Hematopoietic multipotent progenitor cell treated with erythropoietin and hydrocortisone succinate and interleukin-3 and kit ligand, for 4 days (in vitro differentiated cells): Measurements from ENCODE around the gene GLIS2.
A peak's percentile ranks its signal among the peaks of the same experiment; 100 is the strongest.
"Not testable (repeated sequence)": the region's sequence is repeated elsewhere in the genome, so short reads cannot be mapped to it uniquely, and the experiment has no call there.

Source experiments
- DNase-seq: peaks from one replicate; pipeline ENCODE4 v3.0.0-alpha.2; 2015

GLIS2 gene

DNA sequence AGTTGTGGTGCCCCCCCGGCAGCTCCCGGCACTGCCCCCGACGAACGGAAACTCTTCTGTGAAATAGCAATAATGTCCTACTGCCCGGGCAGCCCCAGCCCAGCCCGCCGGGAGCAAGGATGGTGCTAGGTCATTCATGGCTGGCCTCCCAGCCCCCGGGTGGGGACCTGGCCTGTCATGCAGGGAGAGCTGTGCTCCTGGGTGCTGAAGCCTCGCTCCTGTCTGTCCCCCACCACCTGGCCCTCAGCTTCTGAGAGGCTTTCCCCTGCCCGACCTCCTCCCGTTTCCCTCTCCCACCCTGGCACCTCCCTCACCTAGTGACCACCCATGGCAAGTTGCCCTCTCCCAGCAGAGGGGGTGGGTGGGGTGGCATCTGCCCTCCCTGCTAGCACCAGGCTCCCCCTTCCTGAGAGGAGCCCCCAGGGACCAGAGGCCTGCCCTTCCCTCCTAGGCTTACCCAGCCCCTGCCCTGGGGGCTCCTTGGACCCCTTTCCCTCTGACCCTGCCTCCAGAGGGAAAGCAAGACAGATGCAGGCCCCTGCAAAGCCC is 21.7 kb downstream of the GLIS2 start:
- DNase-seq, result no peak

DNA sequence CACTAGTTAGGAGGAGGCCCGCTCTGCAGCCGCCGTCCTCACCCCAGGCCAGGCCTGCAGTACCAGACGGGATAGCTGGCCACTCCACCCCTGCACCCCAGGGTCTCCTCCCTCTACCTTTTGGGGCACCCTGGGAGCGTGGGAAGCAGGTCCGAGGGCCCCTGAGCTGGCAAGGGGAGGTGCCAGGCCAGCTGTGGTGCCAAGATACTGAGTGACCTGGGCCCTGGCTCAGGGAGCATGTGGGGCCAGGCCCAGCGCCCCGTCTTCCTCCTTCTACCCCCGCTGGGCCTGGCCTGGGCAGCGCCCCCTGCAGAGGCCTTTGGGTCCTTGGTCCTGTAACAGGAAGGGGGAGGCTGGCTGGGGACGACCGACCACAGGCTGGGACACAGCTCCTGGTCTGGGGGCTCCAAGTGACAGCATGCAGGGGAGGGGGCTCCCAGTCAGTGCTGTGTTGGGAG is 22.3 kb downstream of the GLIS2 start:
- no peak for DNase-seq

DNA sequence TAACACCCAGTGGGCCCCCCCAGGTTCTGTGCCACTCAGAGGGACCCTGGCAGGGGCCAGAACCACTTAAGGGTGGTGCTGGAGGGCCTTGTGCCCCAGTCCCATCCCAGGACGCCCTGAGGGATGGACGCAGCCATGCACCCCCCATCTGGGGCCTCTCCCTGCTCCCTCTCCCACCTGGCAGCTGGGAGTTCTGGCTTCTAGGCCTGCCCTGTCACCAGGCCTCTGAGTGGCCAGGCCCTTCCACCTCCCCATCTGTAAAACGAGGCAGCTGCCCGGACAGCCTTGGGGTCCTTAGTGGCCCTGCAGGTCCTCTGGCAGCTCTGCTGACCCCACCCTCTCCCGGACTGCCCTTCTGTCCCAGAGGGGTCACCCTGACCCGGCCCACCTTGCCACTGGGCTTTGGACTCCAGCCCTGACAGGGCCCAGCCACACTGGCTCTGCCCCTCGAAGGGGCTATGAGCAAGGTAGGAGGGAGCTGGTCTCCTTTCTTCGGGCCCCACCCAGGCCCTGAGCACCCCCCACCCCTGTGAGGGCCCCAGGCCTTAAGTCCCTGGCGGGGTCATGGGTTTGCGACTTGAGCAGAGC is 22.9 kb downstream of the GLIS2 start:
- DNase-seq, result no peak

DNA sequence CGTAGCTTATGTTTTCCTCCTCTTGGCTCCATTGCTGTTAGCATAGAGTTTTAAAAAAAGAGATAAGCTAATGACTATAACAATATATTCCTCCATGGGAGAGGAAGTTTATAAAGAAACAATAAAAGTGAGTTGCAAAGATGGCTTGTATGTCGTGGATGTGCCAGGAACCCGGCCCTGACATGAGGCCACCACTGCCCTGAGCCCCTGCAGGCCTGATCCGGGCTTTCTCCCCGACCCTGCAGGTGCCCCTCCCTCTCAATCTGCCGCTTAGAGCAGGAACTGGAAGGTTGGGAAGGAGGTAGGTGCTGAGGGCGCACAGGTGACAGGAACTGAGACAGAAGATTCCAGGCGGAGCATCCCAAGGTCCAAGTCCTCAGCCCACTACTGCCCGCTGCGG is 23.6 kb downstream of the GLIS2 start:
- DNase-seq, result no peak

DNA sequence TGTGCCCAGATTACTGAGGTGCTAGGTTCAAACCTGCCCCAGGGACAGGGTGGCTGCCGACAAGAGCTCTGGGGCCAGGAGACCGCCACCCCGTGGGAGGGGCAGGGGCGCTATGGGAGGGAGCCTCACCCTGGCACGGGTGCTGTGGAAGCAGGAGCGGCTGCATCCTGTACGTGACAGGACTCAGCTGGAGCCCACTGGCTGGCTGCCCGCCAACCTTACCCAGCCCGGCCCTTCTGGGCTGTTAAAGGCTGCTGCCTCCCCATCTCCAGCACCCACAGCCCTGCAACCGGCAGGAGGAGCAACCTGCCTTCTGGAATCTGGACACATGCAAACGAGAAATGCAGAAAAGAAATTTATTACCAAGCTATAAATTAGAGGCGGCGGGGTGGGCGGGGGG is 24.0 kb downstream of the GLIS2 start:
- DNase-seq, result peak; percentile 70

DNA sequence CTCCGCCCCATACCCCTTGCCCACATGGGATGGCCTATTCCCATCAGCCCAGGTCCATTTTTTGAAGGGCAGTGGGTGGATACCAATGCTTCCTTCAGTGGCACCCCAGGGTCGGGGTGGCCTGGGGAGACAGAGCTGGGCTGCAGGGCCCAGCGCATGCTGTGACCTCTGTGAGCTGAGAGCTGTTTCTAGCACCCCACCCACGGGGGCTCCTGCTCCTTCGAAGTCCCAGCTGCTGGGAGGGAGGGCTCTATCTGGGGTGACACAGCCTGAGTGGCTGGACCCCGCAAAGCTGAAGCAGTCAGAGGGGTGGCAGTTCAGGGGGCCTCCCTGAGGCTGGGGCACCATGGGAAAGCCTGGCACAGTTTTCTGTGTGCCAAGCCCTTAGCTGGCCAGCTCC is 24.6 kb downstream of the GLIS2 start:
- DNase-seq, result no peak

DNA sequence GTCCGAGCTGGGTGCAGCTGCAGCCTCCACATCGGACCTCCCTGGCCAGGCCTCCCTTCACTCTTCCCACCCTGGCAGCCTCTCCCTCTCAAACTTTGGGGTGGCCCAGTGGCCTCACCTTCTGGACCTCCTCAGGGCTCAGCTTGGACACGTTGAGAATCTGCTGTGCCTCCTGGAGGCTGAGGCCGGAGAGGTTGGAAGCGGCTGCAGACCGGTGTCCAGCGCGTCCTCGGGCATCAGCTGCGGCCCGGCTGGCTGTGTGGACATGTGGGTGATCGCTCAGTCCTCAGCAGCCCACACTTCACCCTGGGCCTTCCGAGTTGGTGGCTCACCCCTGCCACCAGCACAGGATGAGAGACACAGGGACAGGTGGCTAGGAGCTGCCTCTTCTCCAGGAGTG is 25.4 kb downstream of the GLIS2 start:
- DNase-seq, result no peak

DNA sequence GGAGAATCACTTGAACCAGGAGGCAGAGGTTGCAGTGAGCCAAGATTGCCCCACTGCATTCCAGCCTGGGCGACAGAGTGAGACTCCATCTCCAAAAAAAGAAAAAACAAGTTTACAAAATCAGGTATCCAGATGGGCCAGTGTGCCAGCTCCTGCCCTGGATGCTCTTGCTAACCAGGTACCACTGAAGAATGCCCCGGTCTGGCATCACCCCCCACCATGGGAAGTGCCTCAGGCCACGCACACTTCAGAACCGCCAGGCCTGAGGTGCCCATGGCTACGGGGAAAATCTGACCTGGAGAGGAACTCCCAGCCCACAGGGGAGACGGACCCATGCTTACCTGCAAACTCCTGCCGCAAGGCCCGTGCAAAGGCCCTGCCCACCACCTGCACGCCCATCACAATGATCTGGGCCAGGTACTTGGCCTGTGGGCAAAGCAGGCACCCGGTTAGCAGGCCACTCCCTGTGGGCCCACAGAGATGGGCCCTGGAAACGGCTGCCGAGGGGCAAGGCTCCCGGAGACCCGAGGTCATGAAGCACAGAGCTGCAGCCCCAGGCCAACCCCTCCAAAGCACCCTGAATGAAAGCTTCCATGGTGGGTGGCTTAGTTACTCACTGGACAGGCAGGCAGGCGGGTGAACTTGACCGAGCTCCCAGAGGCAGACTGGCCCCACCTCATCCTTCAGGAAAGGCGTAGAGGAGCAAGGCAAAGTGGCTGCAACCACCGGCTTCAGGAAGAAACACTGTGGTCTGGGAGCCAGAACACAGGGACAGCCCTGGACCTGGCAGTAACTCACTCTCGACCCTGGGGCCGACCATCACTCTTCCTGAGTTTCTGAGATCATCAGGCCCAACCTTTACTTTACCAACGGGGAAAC is 27.2 kb downstream of the GLIS2 start:
- no peak for DNase-seq

DNA sequence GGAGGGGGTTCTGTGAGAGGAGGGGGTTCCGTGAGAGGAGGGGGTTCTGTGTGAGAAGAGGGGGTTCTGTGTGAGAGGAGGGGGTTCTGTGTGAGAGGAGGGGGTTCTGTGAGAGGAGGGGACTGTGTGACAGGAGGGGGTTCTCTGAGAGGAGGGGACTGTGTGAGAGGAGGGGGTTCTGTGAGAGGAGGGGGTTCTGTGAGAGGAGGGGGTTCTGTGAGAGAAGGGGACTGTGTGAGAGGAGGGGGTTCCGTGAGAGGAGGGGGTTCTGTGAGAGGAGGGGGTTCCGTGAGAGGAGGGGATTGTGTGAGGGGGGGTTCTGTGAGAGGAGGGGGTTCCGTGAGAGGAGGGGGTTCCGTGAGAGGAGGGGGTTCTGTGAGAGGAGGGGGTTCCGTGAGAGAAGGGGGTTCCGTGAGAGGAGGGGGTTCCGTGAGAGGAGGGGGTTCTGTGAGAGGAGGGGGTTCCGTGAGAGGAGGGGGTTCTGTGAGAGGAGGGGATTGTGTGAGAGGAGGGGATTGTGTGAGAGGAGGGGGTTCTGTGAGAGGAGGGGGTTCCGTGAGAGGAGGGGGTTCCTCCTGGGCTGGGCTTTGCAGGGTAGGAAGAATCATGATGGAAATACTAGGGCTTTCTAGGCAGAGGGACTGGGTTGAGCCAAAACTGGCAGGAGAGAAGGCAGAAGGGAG is 28.6 kb downstream of the GLIS2 start:
- not testable (repeated sequence) for DNase-seq

DNA sequence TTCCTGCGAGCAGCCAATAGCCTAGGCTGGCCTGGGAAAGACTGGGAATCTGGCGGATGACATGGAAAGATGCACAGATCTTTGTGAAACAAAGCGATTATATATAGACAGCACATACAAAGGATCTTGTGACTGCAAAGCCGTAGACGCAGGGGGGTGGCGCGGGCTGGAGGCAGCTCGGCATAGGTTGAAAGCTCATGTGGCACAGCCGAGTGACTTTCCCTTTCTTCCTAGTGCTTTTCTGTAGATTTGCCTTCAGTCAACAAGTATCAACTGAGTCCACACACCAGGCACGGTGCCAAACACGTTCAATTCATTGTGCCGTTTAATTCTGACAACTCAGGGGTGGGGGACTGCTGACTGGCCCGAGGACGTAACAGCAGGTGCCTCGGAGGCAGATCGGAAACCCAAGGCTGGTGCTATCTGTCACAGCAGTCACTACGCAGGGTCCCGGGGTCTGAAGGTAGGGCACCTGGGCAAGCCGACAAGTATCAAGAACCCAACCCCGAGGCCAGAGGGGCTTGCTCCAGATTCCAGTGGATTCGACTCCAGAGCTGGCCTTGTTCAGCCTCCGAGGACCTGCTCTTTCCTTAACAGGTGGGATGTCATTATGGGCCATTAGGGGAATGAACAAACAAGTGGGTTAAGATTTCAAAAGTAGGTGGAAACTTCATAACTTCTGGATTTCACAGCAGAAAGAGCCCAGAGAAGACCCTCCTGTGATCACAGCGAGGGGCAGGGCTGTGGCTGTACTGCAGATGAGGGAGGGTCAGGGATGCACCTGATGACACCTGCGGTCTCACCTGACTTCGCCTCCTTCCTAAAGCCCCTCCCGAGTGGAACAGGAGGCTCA is 29.3 kb downstream of the GLIS2 start:
- DNase-seq, result no peak

DNA sequence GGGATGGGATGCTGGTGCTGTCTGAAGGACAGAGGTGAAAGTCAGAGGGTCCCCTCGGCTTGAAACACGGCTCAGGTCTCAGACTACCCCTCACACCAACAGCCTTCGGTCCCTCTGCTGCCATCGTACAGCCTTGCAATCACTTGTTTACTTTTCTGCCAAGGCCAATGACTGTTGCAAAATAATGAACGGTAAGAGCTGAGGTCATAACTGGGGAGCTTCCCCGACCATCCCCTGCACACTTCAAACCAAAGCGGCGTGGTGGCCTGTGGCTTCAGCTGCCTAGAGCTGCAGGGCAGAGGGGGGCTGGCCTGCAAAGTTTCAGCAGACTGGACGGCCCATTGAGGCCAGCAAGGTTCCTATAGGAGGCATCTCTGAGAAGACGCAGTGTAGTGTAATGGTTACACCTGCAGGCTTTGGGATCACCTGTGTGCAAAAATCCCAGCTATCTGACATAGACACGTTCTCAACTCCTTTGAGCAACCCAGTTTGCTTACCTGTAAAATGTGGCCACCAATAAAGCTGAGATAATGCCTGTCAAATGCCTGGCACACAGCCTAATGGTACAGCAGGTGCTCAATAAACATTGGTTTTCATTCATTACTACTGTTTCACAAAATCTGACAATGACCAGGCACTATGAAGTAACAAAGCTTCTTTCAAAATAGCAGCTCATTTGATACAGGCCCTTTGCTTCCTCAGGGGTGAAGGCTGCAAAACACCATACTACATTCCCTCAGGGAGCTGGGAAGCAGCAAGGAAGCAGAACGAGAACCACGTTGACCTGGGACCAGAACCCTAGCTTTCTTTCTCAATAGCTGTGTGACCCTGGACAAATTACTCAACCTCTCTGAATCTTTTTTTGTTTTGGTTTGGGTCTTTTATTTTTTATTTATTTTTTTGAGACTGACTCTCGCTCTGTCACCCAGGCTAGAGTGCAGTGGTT is 30.2 kb downstream of the GLIS2 start:
- DNase-seq, result peak; percentile 67

DNA sequence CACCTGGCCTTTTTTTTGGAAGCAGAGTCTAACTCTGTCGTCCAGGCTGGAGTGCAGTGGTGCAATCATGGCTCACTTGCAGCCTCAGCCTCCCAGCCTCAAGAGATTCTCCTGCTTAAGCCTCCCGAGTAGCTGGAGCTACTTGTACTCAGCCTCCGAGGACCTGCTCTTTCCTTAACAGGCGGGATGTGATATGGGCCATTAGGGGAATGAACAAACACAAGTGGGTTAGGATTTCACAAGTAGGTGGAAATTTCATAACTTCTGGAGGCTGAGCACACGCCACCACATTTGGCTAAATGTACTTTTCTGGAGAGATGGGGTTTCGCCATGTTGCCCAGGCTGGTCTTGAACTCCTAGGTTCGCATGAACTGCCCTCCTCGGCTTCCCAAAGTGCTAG is 31.1 kb downstream of the GLIS2 start:
- DNase-seq, result peak; percentile 70

DNA sequence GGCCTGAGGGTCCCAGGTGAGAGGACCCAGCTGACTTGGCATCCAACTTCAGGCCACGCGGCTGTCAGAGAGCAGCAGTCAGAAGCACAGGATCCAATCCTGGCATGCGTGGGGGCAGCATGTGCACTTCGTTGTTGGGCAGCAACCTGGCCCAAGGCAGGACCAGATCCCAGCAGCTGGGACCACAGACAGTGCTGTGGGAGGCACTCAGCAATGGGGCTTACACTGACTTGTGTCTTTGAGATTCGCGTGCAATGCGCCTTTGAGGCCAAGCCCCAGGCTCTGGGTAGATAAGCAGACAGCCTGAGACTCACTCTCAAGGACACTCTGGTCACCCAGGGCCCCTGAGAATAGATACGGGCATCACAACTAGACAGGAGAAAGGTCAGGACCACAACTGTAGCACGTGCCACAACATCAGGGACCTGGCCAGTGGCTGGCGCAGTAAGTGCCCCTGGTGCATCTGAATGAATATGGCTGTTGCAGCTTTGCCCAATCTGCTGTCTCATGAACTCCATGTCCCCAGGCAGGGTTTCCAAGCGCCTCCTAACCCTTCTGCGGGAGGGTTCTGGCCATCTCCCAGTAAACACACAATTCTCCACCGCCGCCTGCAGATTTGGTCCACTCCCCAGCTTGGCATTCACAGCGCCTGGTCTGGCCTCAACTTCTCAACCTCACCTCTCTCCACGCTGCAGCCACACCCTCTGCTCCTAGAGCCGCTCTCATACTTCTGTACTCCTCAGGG is 32.1 kb downstream of the GLIS2 start:
- peak; percentile 81 for DNase-seq

DNA sequence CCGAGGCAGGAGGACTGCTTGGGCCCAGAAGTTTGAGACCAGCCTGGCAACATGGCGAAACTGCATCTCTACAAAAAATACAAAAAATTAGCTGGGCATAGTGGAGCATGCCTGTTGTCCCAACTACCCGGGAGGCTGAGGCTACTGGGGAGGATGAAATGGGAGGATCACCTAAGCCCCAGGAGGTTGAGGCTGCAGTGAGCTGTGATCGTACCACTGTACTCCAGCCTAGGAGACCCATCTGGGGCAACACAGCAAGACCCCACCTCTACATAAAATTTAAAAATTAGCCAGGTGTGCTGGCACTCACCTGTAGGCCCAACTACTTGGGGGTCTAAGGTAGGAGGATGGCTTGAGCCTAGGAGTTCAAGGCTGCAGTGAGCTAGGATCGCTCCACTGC is 33.5 kb downstream of the GLIS2 start:
- no peak for DNase-seq

DNA sequence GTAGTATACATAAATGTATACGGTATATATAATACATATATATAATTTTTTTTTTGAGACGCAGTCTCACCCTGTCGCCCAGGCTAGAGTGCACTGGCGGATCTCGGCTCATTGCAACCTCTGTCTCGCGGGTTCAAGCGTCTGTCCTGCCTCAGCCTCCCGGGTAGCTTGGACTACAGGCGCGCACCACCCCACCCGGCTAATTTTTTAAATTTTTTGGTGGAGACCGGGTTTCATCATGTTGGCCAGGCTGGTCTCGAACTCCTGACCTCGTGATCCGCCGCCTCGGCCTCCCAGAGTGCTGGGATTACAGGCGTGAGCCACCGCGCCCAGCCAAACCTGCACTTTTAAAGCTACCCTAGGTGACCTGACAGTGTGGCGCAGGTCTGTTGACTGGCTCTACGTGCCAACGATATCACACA is 34.5 kb downstream of the GLIS2 start:
- DNase-seq, result no peak

DNA sequence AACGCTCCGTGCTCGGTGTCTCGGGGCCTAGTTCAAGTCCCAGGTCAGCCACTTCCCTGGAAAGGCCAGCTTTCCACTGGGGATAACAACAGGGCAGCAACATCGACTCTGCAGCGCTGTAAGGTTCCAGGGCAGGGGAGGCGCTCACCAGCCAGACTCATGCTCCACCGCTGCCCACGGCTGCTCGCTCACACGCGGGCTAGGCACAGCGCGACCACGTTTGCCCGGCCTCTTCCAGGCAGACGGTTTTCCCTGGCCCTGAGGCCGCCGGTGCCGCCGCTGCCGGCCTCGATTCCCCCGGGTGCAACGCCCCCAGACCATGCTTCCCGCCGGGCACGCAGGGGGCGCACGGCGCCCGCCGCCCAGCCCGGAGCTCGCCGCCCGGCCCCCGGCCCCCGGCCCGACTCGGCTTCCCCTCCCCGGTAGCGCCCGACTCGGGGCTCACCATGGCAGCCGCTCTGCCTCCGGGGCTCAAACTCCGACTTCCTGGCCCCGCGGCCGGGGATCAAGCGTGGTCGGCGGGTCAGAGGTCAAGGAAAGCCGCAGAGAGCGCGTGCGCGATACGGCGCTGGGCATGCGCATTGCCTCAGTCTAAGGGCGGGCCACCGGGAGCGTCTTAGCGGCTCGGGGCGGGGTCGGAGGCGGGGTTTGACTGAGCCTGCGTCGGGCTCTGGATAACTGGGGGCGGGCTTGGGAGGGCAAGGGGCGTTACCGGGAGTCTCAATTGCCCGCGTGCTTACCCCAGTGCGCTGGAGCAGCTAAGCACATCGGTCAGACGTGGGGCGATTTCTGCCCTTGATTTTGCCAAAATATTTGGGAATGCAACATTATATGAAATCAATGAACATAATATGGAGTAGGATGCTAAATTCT is 35.2 kb downstream of the GLIS2 start, which contains the start of gene PAM16:
PAM16 (minus strand) TSS at position 535 of the 873 bp plus-strand sequence; CDS start at position 448, 87 bp downstream.
- DNase-seq, result peak; percentile 99

DNA sequence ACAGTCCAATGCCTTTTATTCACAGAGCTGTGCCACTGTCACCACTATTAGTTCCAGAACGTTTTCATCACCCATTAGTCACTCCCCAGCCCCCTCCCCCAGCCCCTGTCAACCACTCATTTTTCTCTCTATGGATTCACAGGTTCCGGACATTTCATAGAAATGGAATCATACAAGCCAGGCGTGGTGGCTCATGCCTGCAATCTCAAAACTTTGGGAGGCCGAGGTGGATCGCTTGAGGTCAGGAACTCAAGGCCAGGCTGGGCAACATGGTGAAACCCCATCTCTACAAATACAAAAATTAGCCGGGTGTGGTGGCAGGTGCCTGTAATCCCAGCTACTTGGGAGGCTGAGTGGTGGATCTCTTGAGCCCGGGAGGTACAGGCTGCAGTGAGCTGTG is 36.0 kb downstream of the GLIS2 start:
- DNase-seq, result no peak

DNA sequence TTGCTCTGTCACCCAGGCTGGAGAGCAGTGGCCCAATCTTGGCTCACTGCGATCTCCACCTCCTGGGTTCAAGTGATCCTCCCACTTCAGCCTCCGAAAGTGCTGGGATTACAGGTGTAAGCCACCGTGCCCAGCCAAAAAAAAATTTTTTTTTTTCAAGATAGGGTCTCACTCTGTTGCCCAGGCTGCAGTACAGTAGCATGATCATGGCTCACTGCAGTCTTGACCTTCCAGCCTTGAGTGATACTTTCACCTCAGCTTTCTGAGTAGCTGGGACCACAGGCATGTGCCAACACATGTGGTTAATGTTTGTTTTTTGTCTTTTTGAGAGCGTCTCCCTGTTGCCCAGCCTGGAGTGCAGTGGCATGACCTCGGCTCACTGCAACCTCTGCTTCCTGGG is 37.0 kb downstream of the GLIS2 start:
- no peak for DNase-seq

DNA sequence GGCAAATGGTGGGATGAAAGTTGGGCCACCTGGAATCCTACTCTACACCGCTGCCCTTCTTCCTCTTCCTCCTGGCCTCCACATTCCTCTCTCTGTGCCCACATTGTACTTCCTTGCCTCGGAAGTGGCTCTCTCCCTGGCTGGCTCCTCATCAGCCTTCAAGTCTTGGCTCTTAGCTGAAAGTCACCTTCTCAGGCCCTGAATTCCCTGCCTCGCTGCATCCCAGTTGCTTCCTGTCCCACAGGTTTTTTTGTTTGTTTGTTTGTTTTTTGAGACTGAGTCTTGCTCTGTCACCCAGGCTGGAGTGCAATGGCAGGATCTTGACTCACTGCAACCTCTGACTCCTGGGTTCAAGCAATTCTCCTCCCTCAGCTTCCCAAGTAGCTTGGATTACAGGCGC is 37.8 kb downstream of the GLIS2 start:
- DNase-seq, result no peak
